Transverse colon (tissue), 4 donors: Measurements from ENCODE around the gene MEIS2. TPM values are rescaled to one million over a fixed set of nuclear protein-coding genes. Genes with fewer than 3 reads are reported as not detected.

Experiments
- DNase-seq: peaks from one replicate; pipeline ENCODE4 v3.0.0-alpha.2; 2019
- H3K27ac ChIP-seq, 4 donors: fragments of 200-600 bp; sonication (generic); 2 replicates each; pipeline ENCODE4 v1.5.1; 2016 to 2018; ENCODE audit warnings: inconsistent platforms in 4 of 4
- H3K27me3 ChIP-seq: fragments of 200-600 bp; sonication (generic); 2 replicates; pipeline ENCODE4 v1.5.1; 2017; ENCODE audit warnings: inconsistent platforms
- H3K36me3 ChIP-seq, 4 donors: fragments of 200-600 bp; sonication (generic); 2 replicates each; pipeline ENCODE4 v1.5.1; 2017 to 2019; ENCODE audit warnings: inconsistent platforms in 4 of 4
- H3K4me1 ChIP-seq, 4 donors: fragments of 200-600 bp; sonication (generic); 2 replicates each; pipeline ENCODE4 v1.5.1; 2017 to 2020; ENCODE audit warnings: inconsistent platforms in 4 of 4
- H3K4me3 ChIP-seq, 4 donors: fragments of 200-600 bp; sonication (generic); 1 replicate in 1 of 4; 2 replicates in 3 of 4; pipeline versions ENCODE4 v1.5.1 to v1.6.1; 2017 to 2019; ENCODE audit warnings: inconsistent platforms in 4 of 4
- H3K9me3 ChIP-seq, 2 donors: fragments of 200-600 bp; sonication (generic); 2 replicates each; pipeline ENCODE4 v1.5.1; 2017 to 2019; ENCODE audit warnings: inconsistent platforms in 2 of 2
- EP300 ChIP-seq: sonication (generic); formaldehyde crosslinking; IDR thresholded peaks from one replicate; pipeline ENCODE4 v1.6.1; 2017; ENCODE audit warnings: antibody characterized with exemption, low read depth
- POLR2A ChIP-seq: fragments of 450-650 bp; IDR thresholded peaks from one replicate; pipeline ENCODE4 v1.6.1; 2016; ENCODE audit warnings: antibody characterized with exemption, mild to moderate bottlenecking, moderate library complexity
- POLR2AphosphoS5 ChIP-seq, 3 donors: sonication (generic); formaldehyde crosslinking; IDR thresholded peaks; one replicate each; pipeline ENCODE4 v1.6.1; 2016; ENCODE audit warnings: antibody characterized with exemption in 3 of 3
- WGBS, 2 donors: methylation state at CpG; one replicate each; pipeline ENCODE4 v1.1.5; 2018; ENCODE audit warnings: low coverage in 1 of 2; 5-methylcytosine and 5-hydroxymethylcytosine counted together
- in situ Hi-C, 4 donors: fragments of 200-750 bp; cut with MboI; loops; one replicate each; pipeline versions ENCODE4 v1.15.0 to v1.15.1; 2017; ENCODE audit warnings: low sequenced_read_pairs in 3 of 4, low pct_ligation_motif_present in 1 of 4, low pct_unique_long_range_greater_than_20kb in 1 of 4
- intact Hi-C: fragments of 100-400 bp; cut with DNase I; formaldehyde crosslinking; loops from one replicate; pipeline ENCODE4 v1.15.1; 2023; ENCODE audit warnings: low total_unique reads
- total RNA-seq, 4 donors: library from RNA; depleted of rRNA; stranded (reverse); fragments of >200 nt; gene quantifications; one replicate each; pipeline ENCODE4 v1.1.0, GENCODE V29; 2016
- TF ChIP-seq, protein P1 (sequence below), 5 experiments: fragments of 200-600 bp in 3 of 5; fragments of 450-650 bp in 2 of 5; sonication (generic) in 3 of 5; IDR thresholded peaks; 1 replicate in 2 of 5; 2 replicates in 3 of 5; pipeline ENCODE4 v1.5.1; 2016 to 2017; ENCODE audit warnings: antibody characterized with exemption in 5 of 5, inconsistent platforms in 3 of 5, mild to moderate bottlenecking in 2 of 5, moderate library complexity in 1 of 5

The MEIS2 gene
- total RNA-seq, 4 donors from 2014 or later, result 16.5 to 43.4 (median 32.7) TPM

DNA sequence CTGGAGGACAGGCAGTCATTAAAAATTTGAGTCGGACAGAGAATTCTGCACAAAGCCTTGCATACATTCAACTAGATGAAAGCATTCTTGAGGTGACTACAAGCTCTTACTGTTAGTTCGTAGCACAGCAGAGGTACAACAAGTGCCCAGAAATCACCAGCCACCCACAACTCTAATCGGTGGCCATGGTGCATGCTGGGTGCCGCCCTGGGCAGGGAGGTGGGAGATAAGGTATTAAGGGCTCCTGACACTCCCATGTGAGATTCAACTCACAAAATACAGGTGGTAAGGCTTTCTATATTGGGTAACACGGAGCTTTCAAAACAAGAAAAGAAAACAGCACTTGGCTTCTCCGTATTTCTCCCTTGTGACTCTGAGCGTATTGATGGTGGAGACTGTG lies 66.0 kb downstream of the MEIS2 start:
- Histone ChIP-seq H3K4me3 (no peak overlapping the region), H3K4me1 (peaks cover 0 to 5% (median 0%) of the 10 kb centered on the region in 4 donors), H3K36me3 (no peaks in the 10 kb centered on the region), H3K27me3 (no peaks in the 10 kb centered on the region), H3K27ac (peak overlapping the region in 2 of 4 donors; percentile 8 to 20), H3K9me3 (no peaks in the 10 kb centered on the region)
- TF ChIP-seq, protein P1, sequence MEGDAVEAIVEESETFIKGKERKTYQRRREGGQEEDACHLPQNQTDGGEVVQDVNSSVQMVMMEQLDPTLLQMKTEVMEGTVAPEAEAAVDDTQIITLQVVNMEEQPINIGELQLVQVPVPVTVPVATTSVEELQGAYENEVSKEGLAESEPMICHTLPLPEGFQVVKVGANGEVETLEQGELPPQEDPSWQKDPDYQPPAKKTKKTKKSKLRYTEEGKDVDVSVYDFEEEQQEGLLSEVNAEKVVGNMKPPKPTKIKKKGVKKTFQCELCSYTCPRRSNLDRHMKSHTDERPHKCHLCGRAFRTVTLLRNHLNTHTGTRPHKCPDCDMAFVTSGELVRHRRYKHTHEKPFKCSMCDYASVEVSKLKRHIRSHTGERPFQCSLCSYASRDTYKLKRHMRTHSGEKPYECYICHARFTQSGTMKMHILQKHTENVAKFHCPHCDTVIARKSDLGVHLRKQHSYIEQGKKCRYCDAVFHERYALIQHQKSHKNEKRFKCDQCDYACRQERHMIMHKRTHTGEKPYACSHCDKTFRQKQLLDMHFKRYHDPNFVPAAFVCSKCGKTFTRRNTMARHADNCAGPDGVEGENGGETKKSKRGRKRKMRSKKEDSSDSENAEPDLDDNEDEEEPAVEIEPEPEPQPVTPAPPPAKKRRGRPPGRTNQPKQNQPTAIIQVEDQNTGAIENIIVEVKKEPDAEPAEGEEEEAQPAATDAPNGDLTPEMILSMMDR (IDR thresholded peaks at IDR 0.05), result no peak
- no peak for TF ChIP-seq POLR2AphosphoS5 (IDR thresholded peaks at IDR 0.05)
- no peak for TF ChIP-seq EP300
- TF ChIP-seq POLR2A, result no peak
- intact Hi-C loops (no loop called here), in situ Hi-C loops (no loop called here)
- no peak for DNase-seq
- WGBS, 2 donors, result 71 to 87% methylated on average over 1 to 7 of the region's 7 CpGs

DNA sequence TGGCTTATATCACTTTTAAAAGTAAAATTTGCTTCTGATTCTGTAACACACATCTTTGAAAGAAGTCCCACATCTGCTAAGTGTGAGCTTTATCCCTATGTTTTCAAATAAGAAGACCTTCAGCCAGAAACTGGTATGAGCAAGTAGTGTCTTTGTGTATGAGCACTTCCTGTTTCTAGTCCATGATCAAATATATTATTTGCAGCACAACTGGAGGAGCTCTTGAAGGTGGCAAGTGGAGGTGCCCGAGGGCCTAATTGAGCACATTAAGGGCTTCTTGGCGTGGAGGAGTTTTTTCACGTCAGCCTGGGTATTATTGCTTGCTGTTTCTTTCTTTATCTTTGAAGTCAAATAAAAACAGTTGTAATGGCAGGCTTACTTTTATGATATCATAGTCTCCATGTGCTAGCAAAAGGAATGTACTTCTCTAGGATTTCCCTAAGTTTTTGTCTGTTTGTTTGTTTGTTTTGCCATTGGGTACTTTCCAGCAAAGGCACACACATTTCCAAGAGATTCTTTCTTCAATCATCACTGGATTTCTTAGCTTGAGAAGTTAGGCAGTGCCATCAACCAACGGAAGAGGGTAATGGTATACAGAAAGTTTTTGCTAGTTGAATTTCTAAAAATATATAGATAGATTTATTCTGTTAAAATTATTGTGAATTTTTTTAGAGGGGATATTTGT lies 68.1 kb downstream of the MEIS2 start:
- Histone ChIP-seq H3K9me3 (no peaks in the 10 kb centered on the region), H3K27ac (peak overlapping the region in 2 of 4 donors; percentile 11 to 14), H3K4me1 (peaks cover 0 to 9% (median 0%) of the 10 kb centered on the region in 4 donors), H3K4me3 (no peak overlapping the region), H3K36me3 (no peaks in the 10 kb centered on the region), H3K27me3 (no peaks in the 10 kb centered on the region)
- no peak for TF ChIP-seq EP300
- TF ChIP-seq POLR2AphosphoS5 (IDR thresholded peaks at IDR 0.05), result no peak
- TF ChIP-seq, protein P1 (IDR thresholded peaks at IDR 0.05), result no peak
- TF ChIP-seq POLR2A, result no peak
- DNase-seq, result no peak
- WGBS, 2 donors, result 49 to 70% methylated on average over 4 of the region's 4 CpGs
- intact Hi-C loops (no loop called here), in situ Hi-C loops (no loop called here)

DNA sequence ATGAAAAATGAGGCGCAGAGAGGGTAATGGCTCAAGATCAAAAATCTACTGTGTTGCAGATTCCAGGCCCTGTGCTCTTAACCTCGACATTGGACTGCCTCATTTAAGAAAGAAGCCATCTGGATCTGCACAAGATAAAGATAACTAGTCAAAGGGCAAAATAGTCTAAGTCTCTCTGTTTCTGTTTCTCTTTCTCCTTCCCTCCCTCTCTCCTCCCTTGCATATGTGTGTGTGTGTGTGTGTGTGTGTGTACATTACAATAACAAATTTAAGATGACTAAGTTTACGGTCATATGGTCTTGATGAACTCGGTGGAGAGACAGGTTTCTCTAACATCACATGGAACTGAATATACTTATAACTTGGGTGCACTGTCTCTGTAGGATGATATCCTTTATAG lies 69.2 kb downstream of the MEIS2 start:
- Histone ChIP-seq H3K9me3 (no peaks in the 10 kb centered on the region), H3K36me3 (no peaks in the 10 kb centered on the region), H3K4me1 (peaks cover 0 to 9% (median 0%) of the 10 kb centered on the region in 4 donors), H3K4me3 (no peak overlapping the region), H3K27me3 (no peaks in the 10 kb centered on the region), H3K27ac (peak overlapping the region in 1 of 4 donors; percentile 20)
- WGBS, 2 donors, result 40 to 48% methylated on average over 1 to 4 of the region's 4 CpGs
- no peak for TF ChIP-seq EP300
- TF ChIP-seq POLR2A, result no peak
- no peak for TF ChIP-seq POLR2AphosphoS5 (IDR thresholded peaks at IDR 0.05)
- TF ChIP-seq, protein P1 (IDR thresholded peaks at IDR 0.05), result no peak
- in situ Hi-C loops (no loop called here), intact Hi-C loops (no loop called here)
- no peak for DNase-seq

DNA sequence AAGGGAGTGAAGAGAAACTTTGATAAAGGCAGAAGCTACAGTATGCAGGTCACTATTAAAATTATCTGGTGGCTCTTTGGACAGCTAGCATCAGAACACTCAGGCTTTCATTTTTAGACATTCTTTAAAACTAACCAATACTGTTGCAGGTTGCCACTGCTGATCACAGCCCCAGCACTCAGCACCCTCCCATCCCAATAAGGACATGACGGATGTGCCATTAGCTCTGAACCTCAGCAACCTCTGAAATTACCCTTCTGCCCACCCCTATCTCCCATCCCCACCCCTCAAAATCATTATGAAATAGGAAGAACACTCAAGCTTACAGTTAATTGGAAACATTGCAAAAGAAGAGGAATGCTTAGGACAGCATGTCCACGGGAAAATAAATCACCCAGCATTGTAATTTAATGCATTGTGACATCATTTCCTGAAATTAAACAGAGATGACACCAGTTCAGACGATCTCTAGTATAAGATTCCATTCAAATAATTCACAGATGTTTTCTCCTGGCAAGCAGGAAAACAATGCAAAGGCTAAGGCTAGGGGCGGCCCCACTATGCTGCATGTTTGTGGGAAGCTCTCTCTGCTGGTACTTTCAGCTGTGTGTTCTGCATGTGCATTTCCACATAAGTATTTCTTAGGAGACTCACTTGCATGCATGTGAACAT lies 71.6 kb downstream of the MEIS2 start:
- intact Hi-C loops, result no loop called here
- no peak overlapping the region for H3K4me3 ChIP-seq
- H3K4me1 ChIP-seq, result peaks cover 0 to 9% (median 0%) of the 10 kb centered on the region in 4 donors
- H3K9me3 ChIP-seq, result no peaks in the 10 kb centered on the region
- 56 to 59% methylated on average over 3 to 4 of the region's 4 CpGs for WGBS, 2 donors
- DNase-seq, result no peak
- TF ChIP-seq, protein P1 (IDR thresholded peaks at IDR 0.05), result no peak
- TF ChIP-seq POLR2A, result no peak
- TF ChIP-seq POLR2AphosphoS5 (IDR thresholded peaks at IDR 0.05), result no peak
- TF ChIP-seq EP300, result no peak
- peak overlapping the region in 1 of 4 donors; percentile 22 for H3K27ac ChIP-seq
- in situ Hi-C loops, result no loop called here
- no peaks in the 10 kb centered on the region for H3K36me3 ChIP-seq
- no peaks in the 10 kb centered on the region for H3K27me3 ChIP-seq
